WI38 (cell line): ENCODE measurements around the gene PPP4C.
A peak's percentile ranks its signal among the peaks of the same experiment; 100 is the strongest.
"Not testable (repeated sequence)": the region's sequence is repeated elsewhere in the genome, so short reads cannot be mapped to it uniquely, and the experiment has no call there.

Source experiments
- H3K4me3 ChIP-seq: 2 replicates; pipeline ENCODE4 v1.5.1; 2011; ENCODE audit warnings: low read depth, mild to moderate bottlenecking, control low read depth, low read length
- CTCF ChIP-seq: IDR thresholded peaks from 2 replicates; pipeline ENCODE4 v1.5.1; 2012; ENCODE audit warnings: low read depth, mild to moderate bottlenecking, control low read depth, low read length

The PPP4C gene

GRCh38 chr16:30112197-30113030 lies 36.6 kb downstream of the PPP4C start:
- no peak overlapping the region for H3K4me3 ChIP-seq
- TF ChIP-seq CTCF: peak; percentile 42

GRCh38 chr16:30113031-30113710 lies 37.4 kb downstream of the PPP4C start, which contains the start of gene GDPD3:
TSS of gene GDPD3 (minus strand) at chr16:30113537. CDS start at chr16:30113478, 59 bp downstream.
- no peak within 1 kb of the TSS for H3K4me3 ChIP-seq
- TF ChIP-seq CTCF: no peak

GRCh38 chr16:30113711-30114333 lies 38.0 kb downstream of the PPP4C start:
- H3K4me3 ChIP-seq: no peak overlapping the region
- TF ChIP-seq CTCF: no peak

GRCh38 chr16:30114411-30114810 lies 38.6 kb downstream of the PPP4C start:
- no peak for TF ChIP-seq CTCF
- H3K4me3 ChIP-seq: no peak overlapping the region

GRCh38 chr16:30114833-30115232 lies 39.0 kb downstream of the PPP4C start:
- H3K4me3 ChIP-seq: not testable (repeated sequence)

GRCh38 chr16:30115238-30115637 lies 39.4 kb downstream of the PPP4C start:
- no peak overlapping the region for H3K4me3 ChIP-seq
- no peak for TF ChIP-seq CTCF

GRCh38 chr16:30116291-30117207 lies 40.8 kb downstream of the PPP4C start:
- no peak overlapping the region for H3K4me3 ChIP-seq
- no peak for TF ChIP-seq CTCF
